ENCODE data around the gene RGS7.

- TF ChIP-seq CTCF (IDR thresholded peaks at IDR 0.05; ENCODE audit: poor library complexity) (no peak), EZH2 (IDR thresholded peaks at IDR 0.05; ENCODE audit: borderline replicate concordance) (no peak)
These were observed 211.1 kb downstream of the RGS7 start for GRCh38 chr1:241145881-241146280.

Measured in hepatocyte (in vitro differentiated cells).